Right forelimb (tissue), 1 donor: ENCODE measurements around the gene ZBTB18.
"Not testable (repeated sequence)": the region's sequence is repeated elsewhere in the genome, so short reads cannot be mapped to it uniquely, and the experiment has no call there.

Experiments
- DNase-seq: peaks from one replicate; pipeline ENCODE4 v3.0.0-alpha.2; 2018

The ZBTB18 gene

GRCh38 chr1:244050835-244051444 lies at the start of gene ZBTB18:
Gene ZBTB18, plus strand, starts transcription at chr1:244051283. Its CDS starts 149 bp downstream, at chr1:244051432.
- DNase-seq: no peak

GRCh38 chr1:244002721-244003120 lies 48.4 kb upstream of the ZBTB18 start:
- no peak for DNase-seq

- no peak for DNase-seq
These were observed 45.6 kb upstream of the ZBTB18 start for GRCh38 chr1:244005455-244005854.

GRCh38 chr1:244006381-244006901 lies 44.6 kb upstream of the ZBTB18 start:
- DNase-seq: no peak

GRCh38 chr1:244006961-244007360 lies 44.1 kb upstream of the ZBTB18 start:
- no peak for DNase-seq

GRCh38 chr1:244010191-244010590 lies 40.9 kb upstream of the ZBTB18 start:
- no peak for DNase-seq

GRCh38 chr1:244010703-244011123 lies 40.4 kb upstream of the ZBTB18 start:
- no peak for DNase-seq

- DNase-seq: no peak
These were observed 39.8 kb upstream of the ZBTB18 start for GRCh38 chr1:244011271-244011670.

GRCh38 chr1:244011786-244012185 lies 39.3 kb upstream of the ZBTB18 start:
- no peak for DNase-seq

GRCh38 chr1:244012202-244012601 lies 38.9 kb upstream of the ZBTB18 start:
- DNase-seq: no peak

GRCh38 chr1:244013100-244013499 lies 38.0 kb upstream of the ZBTB18 start:
- no peak for DNase-seq

- not testable (repeated sequence) for DNase-seq
These were observed 36.2 kb upstream of the ZBTB18 start for GRCh38 chr1:244014862-244015261.

- no peak for DNase-seq
These were observed 31.0 kb upstream of the ZBTB18 start for GRCh38 chr1:244019982-244020485.

- DNase-seq: no peak
These were observed 29.7 kb upstream of the ZBTB18 start for GRCh38 chr1:244021427-244021826.

- DNase-seq: no peak
These were observed 28.8 kb upstream of the ZBTB18 start for GRCh38 chr1:244022311-244022710.

GRCh38 chr1:244022864-244023440 lies 28.1 kb upstream of the ZBTB18 start:
- DNase-seq: no peak

- DNase-seq: no peak
These were observed 23.5 kb upstream of the ZBTB18 start for GRCh38 chr1:244027491-244028145.

- no peak for DNase-seq
These were observed 22.4 kb upstream of the ZBTB18 start for GRCh38 chr1:244028701-244029100.

- no peak for DNase-seq
These were observed 22.0 kb upstream of the ZBTB18 start for GRCh38 chr1:244029124-244029523.

- DNase-seq: no peak
These were observed 20.5 kb upstream of the ZBTB18 start for GRCh38 chr1:244030481-244031040.

- no peak for DNase-seq
These were observed 15.7 kb upstream of the ZBTB18 start for GRCh38 chr1:244035358-244035757.

- no peak for DNase-seq
These were observed 13.8 kb upstream of the ZBTB18 start for GRCh38 chr1:244037252-244037651.

- DNase-seq: no peak
These were observed 9.5 kb upstream of the ZBTB18 start for GRCh38 chr1:244041466-244042120.
